Upper lobe of left lung (tissue), 4 donors: ENCODE results near the gene IGFLR1.

Experiments
- EP300 ChIP-seq, 4 donors: sonication (generic); formaldehyde crosslinking; IDR thresholded peaks; one replicate each; pipeline ENCODE4 v1.5.1; 2017; ENCODE audit warnings: antibody characterized with exemption in 4 of 4, control low read depth in 2 of 4
- POLR2A ChIP-seq, 4 donors: fragments of 450-650 bp; IDR thresholded peaks; one replicate each; pipeline ENCODE4 v1.5.1; 2016 to 2017; ENCODE audit warnings: antibody characterized with exemption in 4 of 4, mild to moderate bottlenecking in 2 of 4
- TF ChIP-seq, protein P1 (sequence below), 6 experiments: fragments of 450-650 bp in 4 of 6; fragments of 200-600 bp in 2 of 6; sonication (generic) in 2 of 6; IDR thresholded peaks; one replicate each; pipeline ENCODE4 v1.5.1; 2016 to 2019; ENCODE audit warnings: antibody characterized with exemption in 6 of 6

GRCh38 chr19:35754370-35755130, 12.3 kb upstream of the IGFLR1 start:
- TF ChIP-seq, protein P1, sequence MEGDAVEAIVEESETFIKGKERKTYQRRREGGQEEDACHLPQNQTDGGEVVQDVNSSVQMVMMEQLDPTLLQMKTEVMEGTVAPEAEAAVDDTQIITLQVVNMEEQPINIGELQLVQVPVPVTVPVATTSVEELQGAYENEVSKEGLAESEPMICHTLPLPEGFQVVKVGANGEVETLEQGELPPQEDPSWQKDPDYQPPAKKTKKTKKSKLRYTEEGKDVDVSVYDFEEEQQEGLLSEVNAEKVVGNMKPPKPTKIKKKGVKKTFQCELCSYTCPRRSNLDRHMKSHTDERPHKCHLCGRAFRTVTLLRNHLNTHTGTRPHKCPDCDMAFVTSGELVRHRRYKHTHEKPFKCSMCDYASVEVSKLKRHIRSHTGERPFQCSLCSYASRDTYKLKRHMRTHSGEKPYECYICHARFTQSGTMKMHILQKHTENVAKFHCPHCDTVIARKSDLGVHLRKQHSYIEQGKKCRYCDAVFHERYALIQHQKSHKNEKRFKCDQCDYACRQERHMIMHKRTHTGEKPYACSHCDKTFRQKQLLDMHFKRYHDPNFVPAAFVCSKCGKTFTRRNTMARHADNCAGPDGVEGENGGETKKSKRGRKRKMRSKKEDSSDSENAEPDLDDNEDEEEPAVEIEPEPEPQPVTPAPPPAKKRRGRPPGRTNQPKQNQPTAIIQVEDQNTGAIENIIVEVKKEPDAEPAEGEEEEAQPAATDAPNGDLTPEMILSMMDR (IDR thresholded peaks at IDR 0.05): no peak
- TF ChIP-seq POLR2A (IDR thresholded peaks at IDR 0.05) (no peak), EP300 (IDR thresholded peaks at IDR 0.05) (no peak)
